Measurements from ENCODE around the gene ENKD1. TPM values are rescaled to one million over a fixed set of nuclear protein-coding genes. Genes with fewer than 3 reads are reported as not detected.

ENKD1 gene
- total and polyA plus RNA-seq, 10 of the 15 experiments (the other 5 are each of a cell fraction or from before 2014, with no cell fraction given) = 0.19 to 8.1 (median 2.8) TPM

- RAD21 ChIA-PET (ENCODE audit: unreplicated experiment) = no interaction called here
- Histone ChIP-seq H3K9me3 (replicated peaks; ENCODE audit: control insufficient read depth, insufficient read depth, low read length) (no peaks in the 10 kb centered on the region), H3K4me3 (no peak overlapping the region), H2AFZ (ENCODE audit: control insufficient read depth, low read depth, low read length) (no peak overlapping the region), H3K27me3 (replicated peaks in 1 of 2; ENCODE audit: control insufficient read depth in 2 of 2, insufficient read depth in 2 of 2, low read length in 1 of 2) (no peaks in the 10 kb centered on the region), H3K27ac (ENCODE audit: control insufficient read depth, insufficient read depth) (no peak overlapping the region), H3K4me2 (ENCODE audit: control insufficient read depth, insufficient read depth) (no peak overlapping the region), H3K36me3 (ENCODE audit: control insufficient read depth in 2 of 2, insufficient read depth in 2 of 2, low read length in 1 of 2) (peaks cover 0 to 5% of the 10 kb centered on the region in 2 experiments; a peak in 1 of 4 replicates), H4K20me1 (ENCODE audit: control insufficient read depth, insufficient read depth) (no peaks in the 10 kb centered on the region), H3K4me1 (ENCODE audit: control insufficient read depth, insufficient read depth, low read length) (no peaks in the 10 kb centered on the region; the same call in 1 of the 2 replicates), H3K9ac (ENCODE audit: control insufficient read depth, insufficient read depth, low read length) (no peak overlapping the region), H3K79me2 (ENCODE audit: control insufficient read depth, insufficient read depth, low read length) (no peaks in the 10 kb centered on the region; the same call in none of the 2 replicates)
- no TSS peak for BruUV-seq (replicated peaks)
- no peak for TF ChIP-seq EZH2 (IDR thresholded peaks at IDR 0.05; ENCODE audit: borderline replicate concordance, control insufficient read depth, low read depth, low read length)
- TF ChIP-seq, protein P1, sequence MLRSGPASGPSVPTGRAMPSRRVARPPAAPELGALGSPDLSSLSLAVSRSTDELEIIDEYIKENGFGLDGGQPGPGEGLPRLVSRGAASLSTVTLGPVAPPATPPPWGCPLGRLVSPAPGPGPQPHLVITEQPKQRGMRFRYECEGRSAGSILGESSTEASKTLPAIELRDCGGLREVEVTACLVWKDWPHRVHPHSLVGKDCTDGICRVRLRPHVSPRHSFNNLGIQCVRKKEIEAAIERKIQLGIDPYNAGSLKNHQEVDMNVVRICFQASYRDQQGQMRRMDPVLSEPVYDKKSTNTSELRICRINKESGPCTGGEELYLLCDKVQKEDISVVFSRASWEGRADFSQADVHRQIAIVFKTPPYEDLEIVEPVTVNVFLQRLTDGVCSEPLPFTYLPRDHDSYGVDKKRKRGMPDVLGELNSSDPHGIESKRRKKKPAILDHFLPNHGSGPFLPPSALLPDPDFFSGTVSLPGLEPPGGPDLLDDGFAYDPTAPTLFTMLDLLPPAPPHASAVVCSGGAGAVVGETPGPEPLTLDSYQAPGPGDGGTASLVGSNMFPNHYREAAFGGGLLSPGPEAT (IDR thresholded peaks at IDR 0.05; ENCODE audit: low read depth) = no peak
- no peak for TF ChIP-seq RELA (IDR thresholded peaks at IDR 0.05; ENCODE audit: borderline replicate concordance, partially characterized antibody)
- TF ChIP-seq HDAC2 (IDR thresholded peaks at IDR 0.05) = no peak
- no peak for TF ChIP-seq ELK1 (IDR thresholded peaks at IDR 0.05; ENCODE audit: low read depth, low read length)
- TF ChIP-seq, protein P2, sequence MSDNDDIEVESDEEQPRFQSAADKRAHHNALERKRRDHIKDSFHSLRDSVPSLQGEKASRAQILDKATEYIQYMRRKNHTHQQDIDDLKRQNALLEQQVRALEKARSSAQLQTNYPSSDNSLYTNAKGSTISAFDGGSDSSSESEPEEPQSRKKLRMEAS (IDR thresholded peaks at IDR 0.05; ENCODE audit: low read depth, low read length) = no peak
- TF ChIP-seq ZZZ3 (IDR thresholded peaks at IDR 0.05; ENCODE audit: control insufficient read depth, insufficient read length, low read depth) = no peak
- TF ChIP-seq ZNF217 (IDR thresholded peaks at IDR 0.05) = no peak
- TF ChIP-seq MXI1 (IDR thresholded peaks at IDR 0.05; ENCODE audit: low read depth, low read length) = no peak
- TF ChIP-seq LARP7 (IDR thresholded peaks at IDR 0.05) = no peak
- no peak for TF ChIP-seq YY1 (IDR thresholded peaks at IDR 0.05; ENCODE audit: low read depth, low read length)
- no peak for TF ChIP-seq HDGF (IDR thresholded peaks at IDR 0.05)
- no peak for TF ChIP-seq BHLHE40 (IDR thresholded peaks at IDR 0.05; ENCODE audit: borderline replicate concordance in 1 of 2, low read depth in 2 of 2, low read length in 1 of 2)
- no peak for TF ChIP-seq ZNF622 (IDR thresholded peaks at IDR 0.05)
- TF ChIP-seq E2F4 (IDR thresholded peaks at IDR 0.05; ENCODE audit: low read depth, low read length) = no peak
- no peak for TF ChIP-seq ATF7 (IDR thresholded peaks at IDR 0.05; ENCODE audit: low read depth)
- TF ChIP-seq, protein P3, sequence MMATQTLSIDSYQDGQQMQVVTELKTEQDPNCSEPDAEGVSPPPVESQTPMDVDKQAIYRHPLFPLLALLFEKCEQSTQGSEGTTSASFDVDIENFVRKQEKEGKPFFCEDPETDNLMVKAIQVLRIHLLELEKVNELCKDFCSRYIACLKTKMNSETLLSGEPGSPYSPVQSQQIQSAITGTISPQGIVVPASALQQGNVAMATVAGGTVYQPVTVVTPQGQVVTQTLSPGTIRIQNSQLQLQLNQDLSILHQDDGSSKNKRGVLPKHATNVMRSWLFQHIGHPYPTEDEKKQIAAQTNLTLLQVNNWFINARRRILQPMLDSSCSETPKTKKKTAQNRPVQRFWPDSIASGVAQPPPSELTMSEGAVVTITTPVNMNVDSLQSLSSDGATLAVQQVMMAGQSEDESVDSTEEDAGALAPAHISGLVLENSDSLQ (IDR thresholded peaks at IDR 0.05) = no peak
- no peak for TF ChIP-seq MEF2B (IDR thresholded peaks at IDR 0.05; ENCODE audit: partially characterized antibody, poor library complexity, severe bottlenecking)
- no peak for TF ChIP-seq TBL1XR1 (IDR thresholded peaks at IDR 0.05; ENCODE audit: low read depth, low read length)
- TF ChIP-seq RUNX3 (IDR thresholded peaks at IDR 0.05; ENCODE audit: low read length) = no peak
- CTCF ChIA-PET = interaction anchor here (0.8 kb wide), 1 partner anchor 227 kb away, joined by 3 read pairs; the partner anchor contains the start of gene ATP6V0D1
- 99% methylated on average over 5 of the region's 5 CpGs for WGBS (ENCODE audit: insufficient coverage, insufficient replicate concordance, low lambda C conversion rate, missing lambda C conversion rate)
- in situ Hi-C loops (cut with MboI) (no loop called here), intact Hi-C loops (cut with micrococcal nuclease; ENCODE audit: unreplicated experiment) (no loop called here)
- POLR2A ChIA-PET = no interaction called here
- no peak for ATAC-seq
- DNase-seq (ENCODE audit: low read depth, low spot score) = no peak
- no peak for FAIRE-seq
- SMC1A ChIA-PET (ENCODE audit: uncharacterized antibody, unreplicated experiment) = interaction anchor here (1.5 kb wide), 1 partner anchor 10 kb away, joined by 4 read pairs; no protein-coding TSS in a partner anchor
Observed at GRCh38 chr16:67707790-67708189, 41.2 kb upstream of the ENKD1 start.

All from GM12878 (cell line).